ENCODE measurements around the gene PLOD3.
"Not testable (repeated sequence)": the region's sequence is repeated elsewhere in the genome, so short reads cannot be mapped to it uniquely, and the experiment has no call there.

GRCh38 chr7:101199522-101199921 is 17.9 kb downstream of the PLOD3 start:
- TF ChIP-seq, protein P1, sequence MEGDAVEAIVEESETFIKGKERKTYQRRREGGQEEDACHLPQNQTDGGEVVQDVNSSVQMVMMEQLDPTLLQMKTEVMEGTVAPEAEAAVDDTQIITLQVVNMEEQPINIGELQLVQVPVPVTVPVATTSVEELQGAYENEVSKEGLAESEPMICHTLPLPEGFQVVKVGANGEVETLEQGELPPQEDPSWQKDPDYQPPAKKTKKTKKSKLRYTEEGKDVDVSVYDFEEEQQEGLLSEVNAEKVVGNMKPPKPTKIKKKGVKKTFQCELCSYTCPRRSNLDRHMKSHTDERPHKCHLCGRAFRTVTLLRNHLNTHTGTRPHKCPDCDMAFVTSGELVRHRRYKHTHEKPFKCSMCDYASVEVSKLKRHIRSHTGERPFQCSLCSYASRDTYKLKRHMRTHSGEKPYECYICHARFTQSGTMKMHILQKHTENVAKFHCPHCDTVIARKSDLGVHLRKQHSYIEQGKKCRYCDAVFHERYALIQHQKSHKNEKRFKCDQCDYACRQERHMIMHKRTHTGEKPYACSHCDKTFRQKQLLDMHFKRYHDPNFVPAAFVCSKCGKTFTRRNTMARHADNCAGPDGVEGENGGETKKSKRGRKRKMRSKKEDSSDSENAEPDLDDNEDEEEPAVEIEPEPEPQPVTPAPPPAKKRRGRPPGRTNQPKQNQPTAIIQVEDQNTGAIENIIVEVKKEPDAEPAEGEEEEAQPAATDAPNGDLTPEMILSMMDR (IDR thresholded peaks at IDR 0.05; ENCODE audit: insufficient read depth, low read length, poor library complexity, severe bottlenecking), result not testable (repeated sequence)
- not testable (repeated sequence) for TF ChIP-seq EZH2phosphoT487 (conservative IDR thresholded peaks at IDR 0.05; ENCODE audit: low read length)

Data from SU-DHL-6 (cell line).